Astrocyte (in vitro differentiated cells and primary cell): Measurements from ENCODE around the gene PRF1. TPM values are rescaled to one million over a fixed set of nuclear protein-coding genes. Genes with fewer than 3 reads are reported as not detected.

Experiments used
- DNase-seq: peaks from one replicate; pipeline ENCODE4 v3.0.0-alpha.2; 2010; ENCODE audit warnings: low read depth
- FAIRE-seq: peaks from 2 replicates; lab custom pipeline; 2011; peaks lifted over from hg19 to GRCh38; lab: Jason Lieb, UNC
- H2AFZ ChIP-seq: 2 replicates; pipeline ENCODE4 v1.6.0; 2012; ENCODE audit warnings: low read depth, low read length, inconsistent platforms
- H3K27ac ChIP-seq: 2 replicates; pipeline ENCODE4 v1.5.1; 2011; ENCODE audit warnings: low read depth, low read length, inconsistent platforms
- H3K27me3 ChIP-seq: 2 replicates; pipeline ENCODE4 v1.6.0; 2011; ENCODE audit warnings: low read length, inconsistent platforms; ENCODE audit not compliant: insufficient read depth
- H3K36me3 ChIP-seq: 2 replicates; pipeline ENCODE4 v1.5.1; 2011; ENCODE audit warnings: low read length, inconsistent platforms; ENCODE audit not compliant: insufficient read depth
- H3K4me1 ChIP-seq: 2 replicates; pipeline ENCODE4 v1.5.1; 2011; ENCODE audit warnings: low read length, inconsistent platforms; ENCODE audit not compliant: insufficient read depth
- H3K4me2 ChIP-seq: 2 replicates; pipeline ENCODE4 v1.6.0; 2012; ENCODE audit warnings: low read length, inconsistent platforms
- H3K4me3 ChIP-seq: 2 replicates; pipeline ENCODE4 v1.5.1; 2011; ENCODE audit warnings: low read depth, mild to moderate bottlenecking, low read length, inconsistent platforms; ENCODE audit not compliant: insufficient read depth
- H3K79me2 ChIP-seq: 2 replicates; pipeline ENCODE4 v1.6.0; 2012; ENCODE audit warnings: mild to moderate bottlenecking, low read length, inconsistent platforms; ENCODE audit not compliant: insufficient read depth
- H3K9ac ChIP-seq: 2 replicates; pipeline ENCODE4 v1.6.0; 2012; ENCODE audit warnings: mild to moderate bottlenecking, low read length, inconsistent platforms
- H3K9me3 ChIP-seq: 2 replicates; pipeline ENCODE4 v1.5.1; 2012; ENCODE audit warnings: low read depth, mild to moderate bottlenecking, low read length, inconsistent platforms; ENCODE audit not compliant: insufficient read depth
- H4K20me1 ChIP-seq: 2 replicates; pipeline ENCODE4 v1.6.0; 2012; ENCODE audit warnings: low read length, inconsistent platforms; ENCODE audit not compliant: insufficient read depth
- H3K27ac Mint-ChIP-seq: one replicate; pipeline ENCODE4 v1.8.0; 2021; ENCODE audit warnings: mild to moderate bottlenecking, mixed read lengths; ENCODE audit not compliant: unreplicated experiment
- H3K27me3 Mint-ChIP-seq: one replicate; pipeline ENCODE4 v1.8.0; 2021; ENCODE audit warnings: low read depth, mixed read lengths; ENCODE audit not compliant: unreplicated experiment
- H3K36me3 Mint-ChIP-seq: one replicate; pipeline ENCODE4 v1.8.0; 2021; ENCODE audit warnings: low read depth, mixed read lengths; ENCODE audit not compliant: unreplicated experiment
- H3K4me1 Mint-ChIP-seq: one replicate; pipeline ENCODE4 v1.8.0; 2021; ENCODE audit warnings: low read depth, mixed read lengths; ENCODE audit not compliant: unreplicated experiment
- H3K4me3 Mint-ChIP-seq: one replicate; pipeline ENCODE4 v1.8.0; 2021; ENCODE audit warnings: mild to moderate bottlenecking, moderate library complexity, mixed read lengths; ENCODE audit not compliant: unreplicated experiment
- H3K9me3 Mint-ChIP-seq: one replicate; pipeline ENCODE4 v1.8.0; 2021; ENCODE audit warnings: mild to moderate bottlenecking, mixed read lengths; ENCODE audit not compliant: unreplicated experiment
- CTCF ChIP-seq: IDR thresholded peaks from 2 replicates; pipeline ENCODE4 v1.5.1; 2011; ENCODE audit warnings: low read depth, mild to moderate bottlenecking, inconsistent platforms, low read length, moderate library complexity; ENCODE audit not compliant: insufficient read depth
- EZH2 ChIP-seq: IDR thresholded peaks from 2 replicates; pipeline ENCODE4 v1.6.1; 2012; ENCODE audit warnings: mild to moderate bottlenecking, low read length, inconsistent platforms; ENCODE audit not compliant: insufficient read depth
- total RNA-seq: library from RNA; stranded (reverse); gene quantifications from 2 replicates; pipeline ENCODE4 v1.2.1, GENCODE V29; 2021

The PRF1 gene
- total RNA-seq, 1 donor from 2014 or later = 0.16 TPM

GRCh38 chr10:70650718-70651117 is 48.2 kb upstream of the PRF1 start:
- no peak for DNase-seq
- Histone ChIP-seq H3K9ac (no peak overlapping the region), H3K36me3 (no peaks in the 10 kb centered on the region), H3K4me3 (no peak overlapping the region), H3K4me1 (peaks cover 24% of the 10 kb centered on the region), H2AFZ (no peak overlapping the region), H3K27ac (no peak overlapping the region), H3K9me3 (peaks cover 12% of the 10 kb centered on the region), H3K4me2 (no peak overlapping the region), H3K79me2 (no peaks in the 10 kb centered on the region), H3K27me3 (no peaks in the 10 kb centered on the region), H4K20me1 (no peaks in the 10 kb centered on the region)
- Mint-ChIP-seq H3K27ac (no peak overlapping the region), H3K4me3 (no peak overlapping the region), H3K36me3 (peaks cover 4% of the 10 kb centered on the region), H3K27me3 (no peaks in the 10 kb centered on the region), H3K9me3 (peaks cover 28% of the 10 kb centered on the region), H3K4me1 (peaks cover 20% of the 10 kb centered on the region)
- no peak for FAIRE-seq
- no peak for TF ChIP-seq EZH2
- no peak for TF ChIP-seq CTCF

DNA sequence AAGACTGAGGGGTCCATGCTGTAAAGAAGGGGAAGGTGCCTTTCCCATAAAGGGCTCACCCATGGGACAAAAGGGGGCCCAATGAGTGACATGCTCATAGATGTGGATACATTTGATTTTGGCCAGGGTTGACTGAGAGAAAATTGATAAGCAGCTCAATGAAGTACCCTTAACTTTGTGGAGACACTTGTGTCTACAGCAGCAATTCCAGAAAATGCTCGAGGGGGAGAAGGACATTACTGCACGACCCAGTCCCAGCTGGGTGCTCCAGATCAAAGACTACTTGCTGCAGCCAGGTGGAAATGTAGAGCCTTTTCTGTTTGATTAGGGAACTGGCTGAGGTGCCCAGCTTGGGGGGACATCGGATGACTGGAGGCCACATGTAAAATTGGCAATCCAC is 47.6 kb upstream of the PRF1 start:
- H3K27ac ChIP-seq = peak overlapping the region; percentile 20
- H3K27me3 ChIP-seq = no peaks in the 10 kb centered on the region
- Mint-ChIP-seq H3K4me3 (no peak overlapping the region), H3K9me3 (peaks cover 28% of the 10 kb centered on the region), H3K4me1 (peaks cover 15% of the 10 kb centered on the region), H3K27ac (no peak overlapping the region), H3K27me3 (no peaks in the 10 kb centered on the region), H3K36me3 (peaks cover 4% of the 10 kb centered on the region)
- TF ChIP-seq CTCF (no peak), EZH2 (no peak)
- no peaks in the 10 kb centered on the region for H3K36me3 ChIP-seq
- H4K20me1 ChIP-seq = no peaks in the 10 kb centered on the region
- H3K9me3 ChIP-seq = peaks cover 12% of the 10 kb centered on the region
- no peak overlapping the region for H3K4me3 ChIP-seq
- no peak overlapping the region for H2AFZ ChIP-seq
- H3K9ac ChIP-seq = no peak overlapping the region
- peak overlapping the region; percentile 3 for H3K4me2 ChIP-seq
- no peak for DNase-seq
- H3K4me1 ChIP-seq = peaks cover 21% of the 10 kb centered on the region
- FAIRE-seq = no peak
- H3K79me2 ChIP-seq = no peaks in the 10 kb centered on the region

GRCh38 chr10:70649526-70649925 is 47.0 kb upstream of the PRF1 start:
- H3K9me3 Mint-ChIP-seq = peaks cover 28% of the 10 kb centered on the region

More at GRCh38 chr10:70649526-70649925, 47.0 kb upstream of the PRF1 start:
- H3K9ac ChIP-seq = no peak overlapping the region
- no peaks in the 10 kb centered on the region for H4K20me1 ChIP-seq
- Mint-ChIP-seq H3K27me3 (no peaks in the 10 kb centered on the region), H3K27ac (no peak overlapping the region), H3K4me1 (peaks cover 15% of the 10 kb centered on the region), H3K36me3 (peaks cover 4% of the 10 kb centered on the region), H3K4me3 (no peak overlapping the region)
- H3K4me1 ChIP-seq = peaks cover 21% of the 10 kb centered on the region
- H3K4me3 ChIP-seq = no peak overlapping the region
- H2AFZ ChIP-seq = no peak overlapping the region
- peaks cover 12% of the 10 kb centered on the region for H3K9me3 ChIP-seq
- FAIRE-seq (no peak), DNase-seq (peak; percentile 81)
- no peak for TF ChIP-seq CTCF
- TF ChIP-seq EZH2 = no peak
- H3K27ac ChIP-seq = peak overlapping the region; percentile 20
- no peaks in the 10 kb centered on the region for H3K79me2 ChIP-seq
- no peaks in the 10 kb centered on the region for H3K36me3 ChIP-seq
- no peaks in the 10 kb centered on the region for H3K27me3 ChIP-seq
- H3K4me2 ChIP-seq = peak overlapping the region; percentile 3
